SU-DHL-6 (cell line): Measurements from ENCODE around the gene CLSTN2.

Experiments used
- EZH2phosphoT487 ChIP-seq: fragments of 200-600 bp; sonication (generic), shearing (Covaris generic); conservative IDR thresholded peaks from 2 replicates; pipeline ENCODE4 v1.6.1; 2018; ENCODE audit warnings: mild to moderate bottlenecking, antibody characterized with exemption, low read length, moderate library complexity, mixed read lengths
- TF ChIP-seq, protein P1 (sequence below): fragments of 200-600 bp; sonication (generic); IDR thresholded peaks from one replicate; pipeline ENCODE4 v1.5.1; 2017; ENCODE audit warnings: antibody characterized with exemption, mild to moderate bottlenecking, low read length, moderate library complexity; ENCODE audit not compliant: insufficient read depth, poor library complexity, severe bottlenecking

- TF ChIP-seq, protein P1, sequence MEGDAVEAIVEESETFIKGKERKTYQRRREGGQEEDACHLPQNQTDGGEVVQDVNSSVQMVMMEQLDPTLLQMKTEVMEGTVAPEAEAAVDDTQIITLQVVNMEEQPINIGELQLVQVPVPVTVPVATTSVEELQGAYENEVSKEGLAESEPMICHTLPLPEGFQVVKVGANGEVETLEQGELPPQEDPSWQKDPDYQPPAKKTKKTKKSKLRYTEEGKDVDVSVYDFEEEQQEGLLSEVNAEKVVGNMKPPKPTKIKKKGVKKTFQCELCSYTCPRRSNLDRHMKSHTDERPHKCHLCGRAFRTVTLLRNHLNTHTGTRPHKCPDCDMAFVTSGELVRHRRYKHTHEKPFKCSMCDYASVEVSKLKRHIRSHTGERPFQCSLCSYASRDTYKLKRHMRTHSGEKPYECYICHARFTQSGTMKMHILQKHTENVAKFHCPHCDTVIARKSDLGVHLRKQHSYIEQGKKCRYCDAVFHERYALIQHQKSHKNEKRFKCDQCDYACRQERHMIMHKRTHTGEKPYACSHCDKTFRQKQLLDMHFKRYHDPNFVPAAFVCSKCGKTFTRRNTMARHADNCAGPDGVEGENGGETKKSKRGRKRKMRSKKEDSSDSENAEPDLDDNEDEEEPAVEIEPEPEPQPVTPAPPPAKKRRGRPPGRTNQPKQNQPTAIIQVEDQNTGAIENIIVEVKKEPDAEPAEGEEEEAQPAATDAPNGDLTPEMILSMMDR, result no peak
- no peak for TF ChIP-seq EZH2phosphoT487
These were observed 315.2 kb downstream of the CLSTN2 start for GRCh38 chr3:140250010-140250855.
